ENCODE measurements around the gene RFX6.

GRCh38 chr6:116949964-116950363, 72.9 kb downstream of the RFX6 start:
- TF ChIP-seq, protein P1, sequence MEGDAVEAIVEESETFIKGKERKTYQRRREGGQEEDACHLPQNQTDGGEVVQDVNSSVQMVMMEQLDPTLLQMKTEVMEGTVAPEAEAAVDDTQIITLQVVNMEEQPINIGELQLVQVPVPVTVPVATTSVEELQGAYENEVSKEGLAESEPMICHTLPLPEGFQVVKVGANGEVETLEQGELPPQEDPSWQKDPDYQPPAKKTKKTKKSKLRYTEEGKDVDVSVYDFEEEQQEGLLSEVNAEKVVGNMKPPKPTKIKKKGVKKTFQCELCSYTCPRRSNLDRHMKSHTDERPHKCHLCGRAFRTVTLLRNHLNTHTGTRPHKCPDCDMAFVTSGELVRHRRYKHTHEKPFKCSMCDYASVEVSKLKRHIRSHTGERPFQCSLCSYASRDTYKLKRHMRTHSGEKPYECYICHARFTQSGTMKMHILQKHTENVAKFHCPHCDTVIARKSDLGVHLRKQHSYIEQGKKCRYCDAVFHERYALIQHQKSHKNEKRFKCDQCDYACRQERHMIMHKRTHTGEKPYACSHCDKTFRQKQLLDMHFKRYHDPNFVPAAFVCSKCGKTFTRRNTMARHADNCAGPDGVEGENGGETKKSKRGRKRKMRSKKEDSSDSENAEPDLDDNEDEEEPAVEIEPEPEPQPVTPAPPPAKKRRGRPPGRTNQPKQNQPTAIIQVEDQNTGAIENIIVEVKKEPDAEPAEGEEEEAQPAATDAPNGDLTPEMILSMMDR (IDR thresholded peaks at IDR 0.05; ENCODE audit: insufficient read depth, low read length), result no peak
- TF ChIP-seq POLR2AphosphoS5 (IDR thresholded peaks at IDR 0.05; ENCODE audit: low read depth), result no peak
